ENCODE measurements around the gene CTAG1A. TPM values are rescaled to one million over a fixed set of nuclear protein-coding genes. Genes with fewer than 3 reads are reported as not detected.
"Not testable (repeated sequence)": the region's sequence is repeated elsewhere in the genome, so short reads cannot be mapped to it uniquely, and the experiment has no call there.

CTAG1A gene
- total and polyA plus RNA-seq, 8 donors = not detected

GRCh38 chrX:154558896-154559295 is 26.0 kb upstream of the CTAG1A start:
- DNase-seq; H3K4me3 ChIP-seq; H3K27ac ChIP-seq; H3K27me3 ChIP-seq; intact Hi-C loops (cut with DNase I; ENCODE audit: low total_unique reads); H3K4me1 ChIP-seq; H3K9me3 ChIP-seq: not testable (repeated sequence)
- 90 to 100% (median 98%) methylated on average over 3 to 8 of the region's 21 CpGs; no CpG with 5 or more reads in 2 of the 5 donors for WGBS, 5 donors
- peaks cover 0 to 19% (median 14%) of the 10 kb centered on the region in 4 donors for H3K36me3 ChIP-seq

- H3K27ac ChIP-seq, H3K4me3 ChIP-seq: not testable (repeated sequence)
Observed at GRCh38 chrX:154560326-154560725, 24.6 kb upstream of the CTAG1A start.

GRCh38 chrX:154562295-154562694 is 22.6 kb upstream of the CTAG1A start:
- H3K4me3 ChIP-seq; DNase-seq; H3K9me3 ChIP-seq; H3K27ac ChIP-seq; H3K4me1 ChIP-seq; intact Hi-C loops (cut with DNase I; ENCODE audit: low total_unique reads); H3K27me3 ChIP-seq; H3K36me3 ChIP-seq: not testable (repeated sequence)
- WGBS, 5 donors = no CpG with 5 or more reads among the region's 10 CpGs

More at GRCh38 chrX:154560326-154560725, 24.6 kb upstream of the CTAG1A start:
- H3K36me3 ChIP-seq; H3K27me3 ChIP-seq; H3K9me3 ChIP-seq; intact Hi-C loops (cut with DNase I; ENCODE audit: low total_unique reads); H3K4me1 ChIP-seq; DNase-seq: not testable (repeated sequence)
- 73 to 85% (median 84%) methylated on average over 7 to 9 of the region's 31 CpGs; no CpG with 5 or more reads in 2 of the 5 donors for WGBS, 5 donors

- H3K9me3 ChIP-seq; H3K4me1 ChIP-seq; H3K36me3 ChIP-seq; intact Hi-C loops (cut with DNase I; ENCODE audit: low total_unique reads); H3K27me3 ChIP-seq; H3K27ac ChIP-seq; H3K4me3 ChIP-seq; DNase-seq: not testable (repeated sequence)
- no CpG with 5 or more reads among the region's 11 CpGs for WGBS, 5 donors
Observed at GRCh38 chrX:154570361-154570760, 14.6 kb upstream of the CTAG1A start.

GRCh38 chrX:154573061-154573460 is 11.9 kb upstream of the CTAG1A start:
- intact Hi-C loops (cut with DNase I; ENCODE audit: low total_unique reads); DNase-seq; H3K27ac ChIP-seq; H3K4me1 ChIP-seq; H3K4me3 ChIP-seq; H3K27me3 ChIP-seq; H3K9me3 ChIP-seq; H3K36me3 ChIP-seq: not testable (repeated sequence)
- no CpG with 5 or more reads among the region's 10 CpGs for WGBS, 5 donors

- no CpG with 5 or more reads among the region's 5 CpGs for WGBS, 5 donors
- DNase-seq; intact Hi-C loops (cut with DNase I; ENCODE audit: low total_unique reads): not testable (repeated sequence)
Observed at GRCh38 chrX:154575076-154575475, 9.9 kb upstream of the CTAG1A start.

GRCh38 chrX:154582994-154583393 is 1.9 kb upstream of the CTAG1A start:
- H3K27ac ChIP-seq; intact Hi-C loops (cut with DNase I; ENCODE audit: low total_unique reads); H3K9me3 ChIP-seq; H3K4me1 ChIP-seq; H3K4me3 ChIP-seq; DNase-seq; H3K27me3 ChIP-seq; H3K36me3 ChIP-seq: not testable (repeated sequence)
- WGBS, 5 donors = no CpG with 5 or more reads among the region's 8 CpGs

More at GRCh38 chrX:154575076-154575475, 9.9 kb upstream of the CTAG1A start:
- not testable (repeated sequence) for H3K27ac ChIP-seq, H3K4me3 ChIP-seq, H3K36me3 ChIP-seq, H3K9me3 ChIP-seq, H3K4me1 ChIP-seq, H3K27me3 ChIP-seq

GRCh38 chrX:154590415-154590814 is 5.5 kb downstream of the CTAG1A start:
- H3K27me3 ChIP-seq; H3K4me1 ChIP-seq; H3K36me3 ChIP-seq; intact Hi-C loops (cut with DNase I; ENCODE audit: low total_unique reads); DNase-seq; H3K27ac ChIP-seq; H3K4me3 ChIP-seq: not testable (repeated sequence)
- peaks cover 0 to 27% (median 12%) of the 10 kb centered on the region in 4 donors for H3K9me3 ChIP-seq
- 54% methylated on average over 3 of the region's 13 CpGs; no CpG with 5 or more reads in 4 of the 5 donors for WGBS, 5 donors

GRCh38 chrX:154592505-154592904 is 7.6 kb downstream of the CTAG1A start:
- intact Hi-C loops (cut with DNase I; ENCODE audit: low total_unique reads) = no loop called here

More at GRCh38 chrX:154592505-154592904, 7.6 kb downstream of the CTAG1A start:
- Histone ChIP-seq H3K36me3 (no peaks in the 10 kb centered on the region), H3K4me1 (no peaks in the 10 kb centered on the region), H3K27ac (no peak overlapping the region), H3K9me3 (peaks cover 0 to 33% (median 12%) of the 10 kb centered on the region in 4 donors), H3K4me3 (no peak overlapping the region), H3K27me3 (no peaks in the 10 kb centered on the region)
- WGBS, 5 donors = 83 to 92% (median 89%) methylated on average over 4 to 5 of the region's 5 CpGs
- no peak for DNase-seq
- TF ChIP-seq POLR2A (IDR thresholded peaks at IDR 0.05) = no peak
- TF ChIP-seq POLR2AphosphoS5 (IDR thresholded peaks at IDR 0.05) = no peak
- no peak for TF ChIP-seq CTCF (IDR thresholded peaks at IDR 0.05)
- TF ChIP-seq EP300 (IDR thresholded peaks at IDR 0.05) = no peak
